Measurements from ENCODE around the gene FAM133A. TPM values are rescaled to one million over a fixed set of nuclear protein-coding genes. Genes with fewer than 3 reads are reported as not detected.
A peak's percentile ranks its signal among the peaks of the same experiment; 100 is the strongest.

The FAM133A gene
- polyA plus RNA-seq, 1 donor from 2014 or later, result 6.4 TPM

DNA sequence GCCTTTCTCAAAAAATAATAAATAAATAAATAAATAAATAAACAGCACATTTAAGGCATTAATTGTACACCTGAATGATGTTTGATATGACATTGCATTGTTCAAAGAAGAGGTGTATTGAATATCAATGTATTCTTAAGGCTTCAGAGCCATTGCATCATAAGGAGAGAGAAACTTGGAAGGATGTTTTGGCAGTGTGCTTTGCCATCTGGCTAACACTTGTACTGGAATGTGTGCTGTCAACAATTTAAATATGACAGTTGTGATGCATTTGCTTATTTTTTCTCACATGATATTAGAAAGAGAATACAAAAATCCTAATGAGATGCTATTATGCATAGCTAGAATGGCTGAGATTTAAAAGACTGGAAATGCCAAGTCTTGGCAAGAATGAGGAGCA is 67.8 kb downstream of the FAM133A start:
- Histone ChIP-seq H3K36me3 (ENCODE audit: insufficient read depth, low read length) (no peaks in the 10 kb centered on the region), H3F3A (ENCODE audit: insufficient read depth, low read length, poor library complexity, severe bottlenecking) (no peaks in the 10 kb centered on the region), H3K4me3 (ENCODE audit: low read length) (no peak overlapping the region), H3K9me3 (ENCODE audit: low read length) (no peaks in the 10 kb centered on the region), H2AFZ (ENCODE audit: low read depth, low read length) (no peak overlapping the region), H3K9ac (ENCODE audit: low read length) (no peak overlapping the region), H3K9me2 (ENCODE audit: insufficient read depth, low read length) (no peaks in the 10 kb centered on the region), H3K79me2 (replicated peaks; ENCODE audit: insufficient read depth, low read length) (no peaks in the 10 kb centered on the region), H3K4me2 (ENCODE audit: low read length) (no peak overlapping the region), H3K27me3 (ENCODE audit: insufficient read depth, low read depth, low read length) (no peaks in the 10 kb centered on the region), H3K27ac (ENCODE audit: low read length) (no peak overlapping the region), H4K20me1 (ENCODE audit: insufficient read depth) (no peaks in the 10 kb centered on the region)
- TF ChIP-seq EP300 (conservative IDR thresholded peaks at IDR 0.05; ENCODE audit: poor library complexity, severe bottlenecking) (no peak), POLR2AphosphoS5 (IDR thresholded peaks at IDR 0.05) (no peak), SMC3 (conservative IDR thresholded peaks at IDR 0.05; ENCODE audit: poor library complexity) (no peak), TAF1 (IDR thresholded peaks at IDR 0.05; ENCODE audit: low read depth) (no peak), MXI1 (conservative IDR thresholded peaks at IDR 0.05; ENCODE audit: poor library complexity, severe bottlenecking) (no peak), RAD21 (conservative IDR thresholded peaks at IDR 0.05) (no peak), EZH2 (IDR thresholded peaks at IDR 0.05; ENCODE audit: borderline replicate concordance, insufficient read depth, low read length, poor library complexity, severe bottlenecking) (no peak)
- TF ChIP-seq, protein P1, sequence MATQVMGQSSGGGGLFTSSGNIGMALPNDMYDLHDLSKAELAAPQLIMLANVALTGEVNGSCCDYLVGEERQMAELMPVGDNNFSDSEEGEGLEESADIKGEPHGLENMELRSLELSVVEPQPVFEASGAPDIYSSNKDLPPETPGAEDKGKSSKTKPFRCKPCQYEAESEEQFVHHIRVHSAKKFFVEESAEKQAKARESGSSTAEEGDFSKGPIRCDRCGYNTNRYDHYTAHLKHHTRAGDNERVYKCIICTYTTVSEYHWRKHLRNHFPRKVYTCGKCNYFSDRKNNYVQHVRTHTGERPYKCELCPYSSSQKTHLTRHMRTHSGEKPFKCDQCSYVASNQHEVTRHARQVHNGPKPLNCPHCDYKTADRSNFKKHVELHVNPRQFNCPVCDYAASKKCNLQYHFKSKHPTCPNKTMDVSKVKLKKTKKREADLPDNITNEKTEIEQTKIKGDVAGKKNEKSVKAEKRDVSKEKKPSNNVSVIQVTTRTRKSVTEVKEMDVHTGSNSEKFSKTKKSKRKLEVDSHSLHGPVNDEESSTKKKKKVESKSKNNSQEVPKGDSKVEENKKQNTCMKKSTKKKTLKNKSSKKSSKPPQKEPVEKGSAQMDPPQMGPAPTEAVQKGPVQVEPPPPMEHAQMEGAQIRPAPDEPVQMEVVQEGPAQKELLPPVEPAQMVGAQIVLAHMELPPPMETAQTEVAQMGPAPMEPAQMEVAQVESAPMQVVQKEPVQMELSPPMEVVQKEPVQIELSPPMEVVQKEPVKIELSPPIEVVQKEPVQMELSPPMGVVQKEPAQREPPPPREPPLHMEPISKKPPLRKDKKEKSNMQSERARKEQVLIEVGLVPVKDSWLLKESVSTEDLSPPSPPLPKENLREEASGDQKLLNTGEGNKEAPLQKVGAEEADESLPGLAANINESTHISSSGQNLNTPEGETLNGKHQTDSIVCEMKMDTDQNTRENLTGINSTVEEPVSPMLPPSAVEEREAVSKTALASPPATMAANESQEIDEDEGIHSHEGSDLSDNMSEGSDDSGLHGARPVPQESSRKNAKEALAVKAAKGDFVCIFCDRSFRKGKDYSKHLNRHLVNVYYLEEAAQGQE (IDR thresholded peaks at IDR 0.05; ENCODE audit: borderline replicate concordance), result no peak
- TF ChIP-seq, protein P2, sequence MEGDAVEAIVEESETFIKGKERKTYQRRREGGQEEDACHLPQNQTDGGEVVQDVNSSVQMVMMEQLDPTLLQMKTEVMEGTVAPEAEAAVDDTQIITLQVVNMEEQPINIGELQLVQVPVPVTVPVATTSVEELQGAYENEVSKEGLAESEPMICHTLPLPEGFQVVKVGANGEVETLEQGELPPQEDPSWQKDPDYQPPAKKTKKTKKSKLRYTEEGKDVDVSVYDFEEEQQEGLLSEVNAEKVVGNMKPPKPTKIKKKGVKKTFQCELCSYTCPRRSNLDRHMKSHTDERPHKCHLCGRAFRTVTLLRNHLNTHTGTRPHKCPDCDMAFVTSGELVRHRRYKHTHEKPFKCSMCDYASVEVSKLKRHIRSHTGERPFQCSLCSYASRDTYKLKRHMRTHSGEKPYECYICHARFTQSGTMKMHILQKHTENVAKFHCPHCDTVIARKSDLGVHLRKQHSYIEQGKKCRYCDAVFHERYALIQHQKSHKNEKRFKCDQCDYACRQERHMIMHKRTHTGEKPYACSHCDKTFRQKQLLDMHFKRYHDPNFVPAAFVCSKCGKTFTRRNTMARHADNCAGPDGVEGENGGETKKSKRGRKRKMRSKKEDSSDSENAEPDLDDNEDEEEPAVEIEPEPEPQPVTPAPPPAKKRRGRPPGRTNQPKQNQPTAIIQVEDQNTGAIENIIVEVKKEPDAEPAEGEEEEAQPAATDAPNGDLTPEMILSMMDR (IDR thresholded peaks at IDR 0.05; ENCODE audit: poor library complexity, severe bottlenecking), result no peak

DNA sequence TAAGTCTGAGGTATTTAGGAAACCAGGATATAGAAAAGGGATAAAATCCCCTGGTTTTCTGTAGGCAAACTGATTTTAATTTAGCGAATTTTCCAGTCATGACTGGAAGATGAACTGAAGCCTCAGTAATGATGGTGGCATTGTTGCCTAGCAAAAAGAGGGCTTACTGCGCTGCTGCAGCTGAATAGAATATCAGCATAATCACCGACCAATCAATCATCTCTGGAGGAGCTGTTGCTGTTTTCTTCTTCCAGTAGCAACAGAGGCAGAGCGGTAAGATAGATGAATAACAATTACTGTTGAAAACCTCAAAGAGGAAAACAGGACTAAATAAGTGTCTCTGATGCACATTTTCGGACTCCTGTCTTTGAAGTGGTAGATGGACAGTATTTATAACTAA is 86.2 kb downstream of the FAM133A start:
- H3K9me2 ChIP-seq (ENCODE audit: insufficient read depth, low read length), result no peaks in the 10 kb centered on the region
- H3K9me3 ChIP-seq (ENCODE audit: low read length), result no peaks in the 10 kb centered on the region
- H3K27me3 ChIP-seq (ENCODE audit: insufficient read depth, low read depth, low read length), result no peaks in the 10 kb centered on the region
- H3F3A ChIP-seq (ENCODE audit: insufficient read depth, low read length, poor library complexity, severe bottlenecking), result no peaks in the 10 kb centered on the region
- H2AFZ ChIP-seq (ENCODE audit: low read depth, low read length), result no peak overlapping the region
- H3K4me3 ChIP-seq (ENCODE audit: low read length), result peak overlapping the region; percentile 34
- peak overlapping the region; percentile 90 for H3K27ac ChIP-seq (ENCODE audit: low read length)
- no peaks in the 10 kb centered on the region for H3K36me3 ChIP-seq (ENCODE audit: insufficient read depth, low read length)
- H3K9ac ChIP-seq (ENCODE audit: low read length), result peak overlapping the region; percentile 31
- H4K20me1 ChIP-seq (ENCODE audit: insufficient read depth), result no peaks in the 10 kb centered on the region
- H3K4me2 ChIP-seq (ENCODE audit: low read length), result peak overlapping the region; percentile 30
- no peaks in the 10 kb centered on the region for H3K79me2 ChIP-seq (replicated peaks; ENCODE audit: insufficient read depth, low read length)
- no peak for TF ChIP-seq TAF1 (IDR thresholded peaks at IDR 0.05; ENCODE audit: low read depth)
- TF ChIP-seq EP300 (conservative IDR thresholded peaks at IDR 0.05; ENCODE audit: poor library complexity, severe bottlenecking), result peak; percentile 73
- no peak for TF ChIP-seq MXI1 (conservative IDR thresholded peaks at IDR 0.05; ENCODE audit: poor library complexity, severe bottlenecking)
- TF ChIP-seq, protein P2 (IDR thresholded peaks at IDR 0.05; ENCODE audit: poor library complexity, severe bottlenecking), result no peak
- peak; percentile 42 for TF ChIP-seq POLR2AphosphoS5 (IDR thresholded peaks at IDR 0.05)

Other genes with a start within 250 kb of the FAM133A start
- gene NAP1L3, start 628 bp upstream of the FAM133A start, polyA plus RNA-seq, result 207 and 243 TPM in 2 replicates